A549 (cell line): ENCODE data around the gene SNAPC2. TPM values are rescaled to one million over a fixed set of nuclear protein-coding genes. Genes with fewer than 3 reads are reported as not detected.

ENCODE experiments used
- ATAC-seq, 2 experiments: fragments of 200-7000 bp in 1 of 2; fragments of >200 bp in 1 of 2; cut with Nextera tagmentation in 1 of 2; cut with Tn5 transposase in 1 of 2; 3 replicates each; pipeline versions ENCODE4 v1.8.0 to v1.9.1; 2018 to 2020; ENCODE audit warnings: mild to moderate bottlenecking in 1 of 2, moderate library complexity in 1 of 2
- CTCF ChIA-PET: fragments of 300-600 bp; sonication (Branson Sonifier 250); formaldehyde crosslinking; extraction: SDS; loops from one replicate; lab custom pipeline; 2021; ENCODE audit warnings: antibody characterized with exemption, inconsistent platforms; lab: Yijun Ruan, JAX
- POLR2A ChIA-PET: fragments of 350-600 bp; formaldehyde crosslinking; extraction: SDS; loops from one replicate; lab custom pipeline; 2021; ENCODE audit warnings: antibody characterized with exemption, inconsistent platforms; lab: Yijun Ruan, JAX
- DNase-seq, 2 experiments: peaks; one replicate each; pipeline versions ENCODE4 v3.0.0 to v3.0.0-alpha.2; 2011 to 2016; ENCODE audit warnings: low read depth in 1 of 2, low spot score in 1 of 2
- FAIRE-seq: peaks from 2 replicates; lab custom pipeline; 2011; peaks lifted over from hg19 to GRCh38; lab: Jason Lieb, UNC
- H3K27ac ChIP-seq, 2 experiments: fragments of >200 bp; sonication (Bioruptor Twin); formaldehyde crosslinking; 3 replicates each; pipeline ENCODE4 v1.5.1; 2016 to 2017
- H3K4me1 ChIP-seq: fragments of >200 bp; sonication (Bioruptor Twin); formaldehyde crosslinking; 3 replicates; pipeline ENCODE4 v1.6.1; 2016
- H3K4me2 ChIP-seq: fragments of >200 bp; sonication (Bioruptor Twin); formaldehyde crosslinking; 3 replicates; pipeline ENCODE4 v1.6.1; 2016
- H3K4me3 ChIP-seq: fragments of >200 bp; sonication (Bioruptor Twin); formaldehyde crosslinking; 3 replicates; pipeline ENCODE4 v1.5.1; 2016
- H3K9me3 ChIP-seq: fragments of >200 bp; sonication (Bioruptor Twin); formaldehyde crosslinking; 3 replicates; pipeline ENCODE4 v1.6.1; 2016
- EHF ChIP-seq: fragments of 250-450 bp; sonication (Bioruptor Pico); IDR thresholded peaks from 2 replicates; pipeline ENCODE4 v1.5.0; 2020; ENCODE audit warnings: mild to moderate bottlenecking
- EP300 ChIP-seq, 2 experiments: fragments of >200 bp; sonication (Bioruptor Twin); formaldehyde crosslinking; IDR thresholded peaks; 2 replicates in 1 of 2; 3 replicates in 1 of 2; pipeline ENCODE4 v1.6.1; 2016 to 2017
- ESRRA ChIP-seq: fragments of 150-350 bp; IDR thresholded peaks from 2 replicates; pipeline ENCODE4 v1.6.1; 2014; ENCODE audit warnings: mild to moderate bottlenecking, low read length, borderline replicate concordance
- FOSL2 ChIP-seq, 2 experiments: fragments of 450-650 bp in 1 of 2; fragments of >200 bp in 1 of 2; sonication (Bioruptor Twin) in 1 of 2; formaldehyde crosslinking; IDR thresholded peaks; 2 replicates each; pipeline versions ENCODE4 v1.5.0 to v1.6.1; 2016 to 2020; ENCODE audit warnings: mild to moderate bottlenecking in 1 of 2, moderate library complexity in 1 of 2
- FOXS1 ChIP-seq: fragments of 250-450 bp; sonication (Bioruptor Pico); IDR thresholded peaks from 2 replicates; pipeline ENCODE4 v1.5.0; 2020; ENCODE audit warnings: mild to moderate bottlenecking, moderate library complexity
- KDM1A ChIP-seq: fragments of 200-600 bp; sonication (generic); IDR thresholded peaks from 2 replicates; pipeline ENCODE4 v1.6.1; 2016; ENCODE audit warnings: low read depth, mild to moderate bottlenecking
- MAFK ChIP-seq: fragments of 450-650 bp; IDR thresholded peaks from 2 replicates; pipeline ENCODE4 v1.6.1; 2014; ENCODE audit not compliant: partially characterized antibody
- NPAS2 ChIP-seq: fragments of 250-450 bp; sonication (Bioruptor Pico); IDR thresholded peaks from 2 replicates; pipeline ENCODE4 v1.8.0; 2022; ENCODE audit warnings: mild to moderate bottlenecking, moderate library complexity, borderline replicate concordance
- RARB ChIP-seq: fragments of 250-450 bp; sonication (Bioruptor Pico); IDR thresholded peaks from 2 replicates; pipeline ENCODE4 v1.8.0; 2021; ENCODE audit warnings: mild to moderate bottlenecking, moderate library complexity
- SMC3 ChIP-seq: fragments of >200 bp; sonication (Bioruptor Twin); formaldehyde crosslinking; IDR thresholded peaks from 3 replicates; pipeline ENCODE4 v1.6.1; 2018; ENCODE audit warnings: inconsistent platforms
- SREBF2 ChIP-seq: fragments of 450-650 bp; IDR thresholded peaks from 2 replicates; pipeline ENCODE4 v1.6.1; 2014; ENCODE audit warnings: mild to moderate bottlenecking, moderate library complexity
- WGBS: methylation state at CpG from one replicate; pipeline ENCODE4 v1.1.6; 2017; ENCODE audit errors: missing lambda C conversion rate; 5-methylcytosine and 5-hydroxymethylcytosine counted together
- polyA plus RNA-seq, 4 experiments: library from polyadenylated mRNA; depleted of rRNA in 3 of 4; stranded (reverse); fragments of >200 nt; fragmentation: RNase III in 1 of 4; extraction: RNeasy Plus Mini Kit Qiagen cat#74134 plus additional on column Dnase treatment in 1 of 4; gene quantifications; 2 replicates in 3 of 4; 3 replicates in 1 of 4; pipeline ENCODE4 v1.2.3, GENCODE V29; 2011 to 2017
- TF ChIP-seq, protein P1 (sequence below): fragments of >200 bp; sonication (Bioruptor Twin); formaldehyde crosslinking; IDR thresholded peaks from 3 replicates; pipeline ENCODE4 v1.6.1; 2016
- TF ChIP-seq, protein P2 (sequence below): fragments of >200 bp; sonication (Bioruptor Twin); formaldehyde crosslinking; IDR thresholded peaks from 2 replicates; pipeline ENCODE4 v1.6.1; 2016
- TF ChIP-seq, protein P3 (sequence below): fragments of 250-450 bp; sonication (Bioruptor Pico); IDR thresholded peaks from 2 replicates; pipeline ENCODE4 v1.5.0; 2021; ENCODE audit warnings: mild to moderate bottlenecking, moderate library complexity, borderline replicate concordance
- TF ChIP-seq, protein P4 (sequence below): fragments of 150-350 bp; IDR thresholded peaks from 2 replicates; pipeline ENCODE4 v1.6.1; 2014; ENCODE audit warnings: low read depth, mild to moderate bottlenecking, low read length
- TF ChIP-seq, protein P5 (sequence below): fragments of 450-650 bp; IDR thresholded peaks from 2 replicates; pipeline ENCODE4 v1.6.1; 2014; ENCODE audit warnings: antibody characterized with exemption

Gene SNAPC2
- polyA plus RNA-seq, 2 of the 4 experiments (the other 2 are of a cell fraction) = 9.2 to 13.8 TPM

DNA sequence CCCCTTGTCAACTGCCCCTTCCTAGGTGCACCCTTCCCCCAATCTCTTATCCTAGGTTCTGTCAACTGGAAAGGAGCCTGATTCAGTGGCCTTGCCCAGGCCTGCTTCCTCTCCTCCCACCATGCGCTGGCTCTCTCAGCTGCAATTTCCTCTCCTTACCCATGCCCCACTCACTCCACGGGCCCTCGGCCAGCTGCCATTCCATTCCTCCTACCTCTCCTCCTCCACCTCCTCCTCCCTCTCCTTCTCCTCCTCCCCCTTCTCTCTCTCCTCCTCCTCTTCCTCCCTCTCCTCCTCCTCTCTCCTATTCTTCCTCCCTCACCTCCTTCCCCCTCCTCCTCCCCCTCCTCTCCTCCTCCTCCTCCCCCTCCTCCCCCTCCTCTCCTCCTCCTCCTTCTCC, 32.9 kb downstream of the SNAPC2 start:
- no peak overlapping the region for H3K4me3 ChIP-seq
- no peaks in the 10 kb centered on the region for H3K9me3 ChIP-seq
- no peak overlapping the region for H3K4me2 ChIP-seq
- no peak for TF ChIP-seq SREBF2
- no peaks in the 10 kb centered on the region for H3K4me1 ChIP-seq
- WGBS = 60% methylated on average over 3 of the region's 3 CpGs
- POLR2A ChIA-PET = interaction anchor here (0.7 kb wide), 1 partner anchor 294 kb away, joined by 3 read pairs; no protein-coding TSS in a partner anchor
- ATAC-seq = peak; percentile 42 to 52; a peak in 4 of 6 replicates
- no peak overlapping the region for H3K27ac ChIP-seq
- CTCF ChIA-PET = interaction anchor here (1.3 to 2.2 kb wide), 3 partner anchors 9 to 50 kb away, joined by 4 to 12 read pairs (median 5); partner anchors contain the start of gene TIMM44
- DNase-seq = no peak
- no peak for FAIRE-seq

DNA sequence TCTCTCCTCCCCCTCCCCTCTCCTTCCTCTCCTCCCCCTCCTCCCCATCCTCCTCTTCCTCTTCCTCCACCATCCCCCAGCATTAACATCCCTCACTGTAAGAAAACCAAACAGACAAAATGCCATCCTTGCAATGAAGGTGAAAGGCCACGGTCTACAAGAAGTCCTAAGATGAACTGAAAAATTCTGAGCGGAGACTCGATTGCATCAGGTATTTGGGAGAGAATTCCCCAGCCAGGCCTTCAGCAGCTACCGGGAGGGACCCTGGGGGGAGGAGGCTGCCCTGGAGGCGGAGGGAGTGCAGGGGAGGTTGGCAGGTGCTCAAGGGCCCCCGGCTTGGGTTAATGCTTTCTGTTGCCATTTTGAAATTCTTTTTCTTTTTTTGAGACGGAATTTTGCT, 33.4 kb downstream of the SNAPC2 start:
- ChIA-PET POLR2A (no interaction called here), CTCF (interaction anchor here (2.2 kb wide), 1 partner anchor 10 kb away, joined by 12 read pairs; the partner anchor contains the start of gene TIMM44)
- ATAC-seq (no peak), FAIRE-seq (no peak), DNase-seq (no peak)
- Histone ChIP-seq H3K4me3 (no peak overlapping the region), H3K4me1 (no peaks in the 10 kb centered on the region), H3K9me3 (no peaks in the 10 kb centered on the region), H3K27ac (no peak overlapping the region), H3K4me2 (no peak overlapping the region)
- TF ChIP-seq FOSL2 (IDR thresholded peaks at IDR 0.05) = no peak
- no peak for TF ChIP-seq FOSL2 (CRISPR knock-in tag; IDR thresholded peaks at IDR 0.05)
- TF ChIP-seq KDM1A = no peak
- no peak for TF ChIP-seq EP300 (IDR thresholded peaks at IDR 0.05)
- 73% methylated on average over 7 of the region's 7 CpGs for WGBS

DNA sequence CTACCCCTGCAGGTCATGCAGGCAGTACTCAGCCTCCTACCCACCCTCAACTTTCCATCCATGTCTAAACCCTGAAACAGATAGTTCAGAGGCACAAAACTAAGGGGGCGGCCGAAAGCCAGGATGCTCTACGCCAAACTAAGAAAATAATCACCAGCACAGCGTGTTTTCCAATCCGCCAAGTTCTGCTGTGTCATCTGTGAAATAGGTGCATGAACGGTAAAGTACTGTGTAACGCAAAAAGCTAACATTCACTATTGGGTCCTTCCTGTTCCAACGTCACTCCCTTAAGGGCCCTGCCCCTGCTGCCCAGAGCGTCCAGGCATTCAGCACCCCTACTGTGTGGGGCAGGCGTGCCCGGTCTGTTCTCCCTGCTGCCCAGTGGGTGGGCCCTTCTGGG, 35.6 kb downstream of the SNAPC2 start:
- ATAC-seq (peak in 1 of 2 experiments; percentile 25; a peak in 1 of 6 replicates), DNase-seq (no peak), FAIRE-seq (no peak)
- no peaks in the 10 kb centered on the region for H3K9me3 ChIP-seq
- no peak overlapping the region for H3K4me2 ChIP-seq
- TF ChIP-seq, protein P1, sequence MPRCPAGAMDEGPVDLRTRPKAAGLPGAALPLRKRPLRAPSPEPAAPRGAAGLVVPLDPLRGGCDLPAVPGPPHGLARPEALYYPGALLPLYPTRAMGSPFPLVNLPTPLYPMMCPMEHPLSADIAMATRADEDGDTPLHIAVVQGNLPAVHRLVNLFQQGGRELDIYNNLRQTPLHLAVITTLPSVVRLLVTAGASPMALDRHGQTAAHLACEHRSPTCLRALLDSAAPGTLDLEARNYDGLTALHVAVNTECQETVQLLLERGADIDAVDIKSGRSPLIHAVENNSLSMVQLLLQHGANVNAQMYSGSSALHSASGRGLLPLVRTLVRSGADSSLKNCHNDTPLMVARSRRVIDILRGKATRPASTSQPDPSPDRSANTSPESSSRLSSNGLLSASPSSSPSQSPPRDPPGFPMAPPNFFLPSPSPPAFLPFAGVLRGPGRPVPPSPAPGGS = no peak
- no peak for TF ChIP-seq FOXS1 (CRISPR knock-in tag)
- no peak for TF ChIP-seq ESRRA
- TF ChIP-seq, protein P2, sequence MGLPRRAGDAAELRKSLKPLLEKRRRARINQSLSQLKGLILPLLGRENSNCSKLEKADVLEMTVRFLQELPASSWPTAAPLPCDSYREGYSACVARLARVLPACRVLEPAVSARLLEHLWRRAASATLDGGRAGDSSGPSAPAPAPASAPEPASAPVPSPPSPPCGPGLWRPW = no peak
- no peak for TF ChIP-seq NPAS2
- TF ChIP-seq, protein P3, sequence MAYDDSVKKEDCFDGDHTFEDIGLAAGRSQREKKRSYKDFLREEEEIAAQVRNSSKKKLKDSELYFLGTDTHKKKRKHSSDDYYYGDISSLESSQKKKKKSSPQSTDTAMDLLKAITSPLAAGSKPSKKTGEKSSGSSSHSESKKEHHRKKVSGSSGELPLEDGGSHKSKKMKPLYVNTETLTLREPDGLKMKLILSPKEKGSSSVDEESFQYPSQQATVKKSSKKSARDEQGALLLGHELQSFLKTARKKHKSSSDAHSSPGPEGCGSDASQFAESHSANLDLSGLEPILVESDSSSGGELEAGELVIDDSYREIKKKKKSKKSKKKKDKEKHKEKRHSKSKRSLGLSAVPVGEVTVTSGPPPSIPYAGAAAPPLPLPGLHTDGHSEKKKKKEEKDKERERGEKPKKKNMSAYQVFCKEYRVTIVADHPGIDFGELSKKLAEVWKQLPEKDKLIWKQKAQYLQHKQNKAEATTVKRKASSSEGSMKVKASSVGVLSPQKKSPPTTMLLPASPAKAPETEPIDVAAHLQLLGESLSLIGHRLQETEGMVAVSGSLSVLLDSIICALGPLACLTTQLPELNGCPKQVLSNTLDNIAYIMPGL (CRISPR knock-in tag) = no peak
- no peak for TF ChIP-seq SMC3
- TF ChIP-seq RARB (CRISPR knock-in tag) = no peak
- TF ChIP-seq, protein P4, sequence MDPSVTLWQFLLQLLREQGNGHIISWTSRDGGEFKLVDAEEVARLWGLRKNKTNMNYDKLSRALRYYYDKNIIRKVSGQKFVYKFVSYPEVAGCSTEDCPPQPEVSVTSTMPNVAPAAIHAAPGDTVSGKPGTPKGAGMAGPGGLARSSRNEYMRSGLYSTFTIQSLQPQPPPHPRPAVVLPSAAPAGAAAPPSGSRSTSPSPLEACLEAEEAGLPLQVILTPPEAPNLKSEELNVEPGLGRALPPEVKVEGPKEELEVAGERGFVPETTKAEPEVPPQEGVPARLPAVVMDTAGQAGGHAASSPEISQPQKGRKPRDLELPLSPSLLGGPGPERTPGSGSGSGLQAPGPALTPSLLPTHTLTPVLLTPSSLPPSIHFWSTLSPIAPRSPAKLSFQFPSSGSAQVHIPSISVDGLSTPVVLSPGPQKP = no peak
- no peak for TF ChIP-seq EHF (CRISPR knock-in tag)
- TF ChIP-seq MAFK = no peak
- TF ChIP-seq, protein P5, sequence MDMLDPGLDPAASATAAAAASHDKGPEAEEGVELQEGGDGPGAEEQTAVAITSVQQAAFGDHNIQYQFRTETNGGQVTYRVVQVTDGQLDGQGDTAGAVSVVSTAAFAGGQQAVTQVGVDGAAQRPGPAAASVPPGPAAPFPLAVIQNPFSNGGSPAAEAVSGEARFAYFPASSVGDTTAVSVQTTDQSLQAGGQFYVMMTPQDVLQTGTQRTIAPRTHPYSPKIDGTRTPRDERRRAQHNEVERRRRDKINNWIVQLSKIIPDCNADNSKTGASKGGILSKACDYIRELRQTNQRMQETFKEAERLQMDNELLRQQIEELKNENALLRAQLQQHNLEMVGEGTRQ = no peak
- CTCF ChIA-PET = interaction anchor here (1.0 to 2.0 kb wide), 2 partner anchors 12 to 15 kb away, joined by 5 to 8 read pairs; partner anchors contain the start of gene TIMM44
- no peak overlapping the region for H3K27ac ChIP-seq
- 90% methylated on average over 10 of the region's 11 CpGs for WGBS
- H3K4me1 ChIP-seq = no peaks in the 10 kb centered on the region
- POLR2A ChIA-PET = no interaction called here
- H3K4me3 ChIP-seq = no peak overlapping the region
